HepG2 (cell line): Measurements from ENCODE around the gene PLK2. TPM values are rescaled to one million over a fixed set of nuclear protein-coding genes. Genes with fewer than 3 reads are reported as not detected.

Experiments used
- ATAC-seq: fragments of 200-7000 bp; cut with Tn5 transposase; 3 replicates; pipeline ENCODE4 v1.9.1; 2020; ENCODE audit warnings: mild to moderate bottlenecking, moderate library complexity
- BruUV-seq: library from RNA; stranded (reverse); fragments of 400-500 nt; replicated peaks from 2 replicates; lab custom pipeline; 2021; lab: Mats Ljungman, UMichigan
- CTCF ChIA-PET: fragments of 300-600 bp; formaldehyde crosslinking; extraction: SDS; loops from one replicate; lab custom pipeline; 2021; ENCODE audit warnings: low total read pairs, inconsistent platforms, low intra/inter-chr PET ratio; lab: Yijun Ruan, JAX
- POLR2A ChIA-PET: fragments of 350-600 bp; sonication (Branson Sonifier 250); formaldehyde crosslinking; loops from one replicate; lab custom pipeline; 2020; ENCODE audit warnings: antibody characterized with exemption, inconsistent platforms; lab: Yijun Ruan, JAX
- DNase-seq: peaks from one replicate; pipeline ENCODE4 v3.0.0-alpha.2; 2015; ENCODE audit warnings: low spot score
- FAIRE-seq: peaks from 3 replicates; lab custom pipeline; 2011; peaks lifted over from hg19 to GRCh38; lab: Jason Lieb, UNC
- H2AFZ ChIP-seq: one replicate; pipeline ENCODE4 v1.6.1; 2011; ENCODE audit warnings: low read length, inconsistent platforms
- H3K27ac ChIP-seq: fragments of 300-600 bp; 3 replicates; pipeline ENCODE4 v1.8.0; 2011; ENCODE audit warnings: mixed run types, mild to moderate bottlenecking, mixed read lengths, low read length, inconsistent platforms; ENCODE audit not compliant: insufficient read depth; ENCODE audit errors: extremely low read length
- H3K27me3 ChIP-seq, 2 experiments: fragments of 200-600 bp in 1 of 2; 2 replicates in 1 of 2; 3 replicates in 1 of 2; pipeline versions ENCODE4 v1.6.0 to v1.8.0; 2011; ENCODE audit warnings: low read length in 2 of 2, mild to moderate bottlenecking in 2 of 2, moderate library complexity in 2 of 2, inconsistent platforms in 1 of 2; ENCODE audit not compliant: insufficient read depth in 2 of 2, control insufficient read depth in 1 of 2
- H3K36me3 ChIP-seq, 2 experiments: fragments of 200-600 bp in 1 of 2; replicated peaks in 1 of 2; 2 replicates in 1 of 2; 3 replicates in 1 of 2; pipeline versions ENCODE4 v1.5.1 to v1.8.0; 2011; ENCODE audit warnings: low read length in 2 of 2, inconsistent platforms in 1 of 2; ENCODE audit not compliant: insufficient read depth in 2 of 2, control insufficient read depth in 1 of 2
- H3K4me1 ChIP-seq: 2 replicates; pipeline ENCODE4 v1.5.1; 2012; ENCODE audit warnings: low read length, inconsistent platforms; ENCODE audit not compliant: insufficient read depth
- H3K4me2 ChIP-seq: 2 replicates; pipeline ENCODE4 v1.6.0; 2011; ENCODE audit warnings: low read depth, low read length, inconsistent platforms
- H3K4me3 ChIP-seq, 3 experiments: fragments of 200-600 bp in 1 of 3; sonication (generic), shearing (Covaris generic) in 1 of 3; replicated peaks in 1 of 3; 2 replicates each; pipeline ENCODE4 v1.5.1; 2011 to 2016; ENCODE audit warnings: low read length in 3 of 3, inconsistent platforms in 2 of 3, low read depth in 2 of 3, mild to moderate bottlenecking in 2 of 3, control low read depth in 1 of 3, mixed read lengths in 1 of 3; ENCODE audit not compliant: insufficient read depth in 1 of 3
- H3K79me2 ChIP-seq: one replicate; pipeline ENCODE4 v1.6.1; 2011; ENCODE audit warnings: low read length, inconsistent platforms; ENCODE audit not compliant: insufficient read depth
- H3K9ac ChIP-seq: 2 replicates; pipeline ENCODE4 v1.6.0; 2011; ENCODE audit warnings: mild to moderate bottlenecking, low read depth, low read length, inconsistent platforms; ENCODE audit not compliant: insufficient read depth
- H3K9me3 ChIP-seq: 2 replicates; pipeline ENCODE4 v1.5.1; 2012; ENCODE audit warnings: mild to moderate bottlenecking, low read length
- H4K20me1 ChIP-seq: 2 replicates; pipeline ENCODE4 v1.6.0; 2011; ENCODE audit warnings: inconsistent platforms, mild to moderate bottlenecking, low read length, moderate library complexity; ENCODE audit not compliant: insufficient read depth
- FOXO4 ChIP-seq: sonication (generic); formaldehyde crosslinking; conservative IDR thresholded peaks from 2 replicates; pipeline ENCODE4 v1.8.1; 2023; ENCODE audit warnings: missing genetic modification reagents
- HOXD1 ChIP-seq: sonication (generic); formaldehyde crosslinking; IDR thresholded peaks from 2 replicates; pipeline ENCODE4 v1.5.0; 2020; ENCODE audit warnings: missing genetic modification reagents
- JUNB ChIP-seq: sonication (generic); formaldehyde crosslinking; IDR thresholded peaks from 2 replicates; pipeline ENCODE4 v1.8.0; 2022; ENCODE audit warnings: missing genetic modification reagents, mild to moderate bottlenecking, borderline replicate concordance
- NFE2 ChIP-seq: sonication (generic); formaldehyde crosslinking; IDR thresholded peaks from 2 replicates; pipeline ENCODE4 v1.4.0; 2020; ENCODE audit warnings: missing genetic modification reagents
- PHF20 ChIP-seq: sonication (generic); formaldehyde crosslinking; IDR thresholded peaks from 2 replicates; pipeline ENCODE4 v1.5.0; 2020; ENCODE audit warnings: mild to moderate bottlenecking, missing genetic modification reagents
- SIX4 ChIP-seq: sonication (generic); formaldehyde crosslinking; IDR thresholded peaks from 2 replicates; pipeline ENCODE4 v1.4.0; 2020; ENCODE audit warnings: missing genetic modification reagents
- STAG1 ChIP-seq: sonication (generic); formaldehyde crosslinking; IDR thresholded peaks from 2 replicates; pipeline ENCODE4 v1.4.0; 2020; ENCODE audit warnings: missing genetic modification reagents
- ZFP36L2 ChIP-seq: sonication (generic); formaldehyde crosslinking; IDR thresholded peaks from 2 replicates; pipeline ENCODE4 v1.4.0; 2020; ENCODE audit warnings: missing genetic modification reagents
- ZNF34 ChIP-seq: sonication (generic); formaldehyde crosslinking; IDR thresholded peaks from 2 replicates; pipeline ENCODE4 v1.4.0; 2020; ENCODE audit warnings: mild to moderate bottlenecking, missing genetic modification reagents, borderline replicate concordance
- WGBS: methylation state at CpG from one replicate; pipeline ENCODE4 v1.1.6; 2017; ENCODE audit warnings: low lambda C conversion rate; 5-methylcytosine and 5-hydroxymethylcytosine counted together
- in situ Hi-C: cut with HindIII; loops from 2 replicates; pipeline ENCODE4 v1.10.0; 2017; ENCODE audit warnings: low pct_unique_long_range_greater_than_20kb; ENCODE audit not compliant: extremely low pct_ligation_motif_present
- intact Hi-C: fragments of 100-400 bp; cut with micrococcal nuclease; formaldehyde crosslinking; loops from one replicate; pipeline ENCODE4 v1.10.0; 2022; ENCODE audit not compliant: unreplicated experiment
- polyA plus RNA-seq, 8 experiments: library from polyadenylated mRNA; depleted of rRNA in 3 of 8; stranded (reverse) in 7 of 8; unstranded in 1 of 8; fragments of >200 nt; fragmentation: Illumina TruSeq in 4 of 8; extraction: Trizol in 4 of 8; gene quantifications; 2 replicates each; pipeline versions ENCODE4 v1.2.1 to v1.2.3, GENCODE V29; 2011 to 2016; ENCODE audit warnings: low read depth in 4 of 8, missing spikeins in 1 of 8, mixed read lengths in 1 of 8; ENCODE audit not compliant: insufficient read depth in 1 of 8
- total RNA-seq, 5 experiments: library from RNA; depleted of rRNA; stranded (reverse); fragments of >200 nt; fragmentation: Illumina TruSeq; extraction: Trizol; gene quantifications; 2 replicates each; pipeline ENCODE4 v1.2.3, GENCODE V29; 2016; ENCODE audit warnings: low read depth in 1 of 5
- TF ChIP-seq, protein P1 (sequence below): sonication (generic); formaldehyde crosslinking; IDR thresholded peaks from 2 replicates; pipeline ENCODE4 v1.5.0; 2020; ENCODE audit warnings: mild to moderate bottlenecking, missing genetic modification reagents, moderate library complexity
- TF ChIP-seq, protein P2 (sequence below): fragments of 450-650 bp; IDR thresholded peaks from 2 replicates; pipeline ENCODE4 v1.6.1; 2017; ENCODE audit warnings: mild to moderate bottlenecking

The PLK2 gene
- total and polyA plus RNA-seq, 2 of the 13 experiments (the other 11 are each of a cell fraction or from before 2014, with no cell fraction given), result 9.6 to 29.6 TPM

DNA sequence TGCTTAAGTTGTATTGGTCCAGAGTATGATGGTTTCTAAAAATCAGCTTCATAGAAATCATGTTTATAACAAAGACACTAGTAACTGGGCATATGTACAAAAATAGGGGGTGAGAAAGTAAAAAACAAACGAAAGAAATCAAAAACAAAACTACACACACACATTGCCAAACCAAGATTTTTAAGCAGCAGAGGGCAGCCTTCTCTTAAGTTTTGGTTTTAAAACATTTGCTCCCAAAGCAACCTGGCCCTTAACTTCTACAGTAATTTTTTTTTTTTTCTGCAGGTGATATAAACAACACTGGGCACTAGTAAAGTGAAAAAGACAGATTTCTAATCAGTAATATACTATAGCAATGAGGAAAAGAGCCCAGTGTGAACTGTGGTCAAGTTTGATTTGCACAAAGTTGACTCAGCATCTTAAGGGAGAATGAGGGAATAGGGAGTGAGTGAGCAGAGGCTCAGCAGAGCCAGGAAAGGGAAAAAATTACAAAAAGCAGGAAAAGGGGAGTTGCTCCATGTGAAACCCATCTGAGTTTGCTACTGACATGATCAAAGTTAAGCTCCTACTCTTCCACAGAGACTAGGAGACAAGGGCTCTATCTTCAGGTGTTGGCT, 18.0 kb upstream of the PLK2 start:
- FAIRE-seq (no peak), DNase-seq (no peak), ATAC-seq (no peak)
- H3K27ac ChIP-seq, result no peak overlapping the region
- H3K79me2 ChIP-seq, result no peaks in the 10 kb centered on the region
- BruUV-seq, result no TSS peak
- no peak overlapping the region for H3K4me2 ChIP-seq
- no peaks in the 10 kb centered on the region for H4K20me1 ChIP-seq
- no peak overlapping the region for H2AFZ ChIP-seq
- no peaks in the 10 kb centered on the region for H3K36me3 ChIP-seq
- H3K4me1 ChIP-seq, result no peaks in the 10 kb centered on the region
- H3K27me3 ChIP-seq, result 0 out of 5 replicates have a peak, but pooled peaks cover 0 to 2% of the 10 kb centered on the region in 2 experiments
- WGBS, result 3% methylated on average over 1 of the region's 1 CpG
- TF ChIP-seq, protein P1, sequence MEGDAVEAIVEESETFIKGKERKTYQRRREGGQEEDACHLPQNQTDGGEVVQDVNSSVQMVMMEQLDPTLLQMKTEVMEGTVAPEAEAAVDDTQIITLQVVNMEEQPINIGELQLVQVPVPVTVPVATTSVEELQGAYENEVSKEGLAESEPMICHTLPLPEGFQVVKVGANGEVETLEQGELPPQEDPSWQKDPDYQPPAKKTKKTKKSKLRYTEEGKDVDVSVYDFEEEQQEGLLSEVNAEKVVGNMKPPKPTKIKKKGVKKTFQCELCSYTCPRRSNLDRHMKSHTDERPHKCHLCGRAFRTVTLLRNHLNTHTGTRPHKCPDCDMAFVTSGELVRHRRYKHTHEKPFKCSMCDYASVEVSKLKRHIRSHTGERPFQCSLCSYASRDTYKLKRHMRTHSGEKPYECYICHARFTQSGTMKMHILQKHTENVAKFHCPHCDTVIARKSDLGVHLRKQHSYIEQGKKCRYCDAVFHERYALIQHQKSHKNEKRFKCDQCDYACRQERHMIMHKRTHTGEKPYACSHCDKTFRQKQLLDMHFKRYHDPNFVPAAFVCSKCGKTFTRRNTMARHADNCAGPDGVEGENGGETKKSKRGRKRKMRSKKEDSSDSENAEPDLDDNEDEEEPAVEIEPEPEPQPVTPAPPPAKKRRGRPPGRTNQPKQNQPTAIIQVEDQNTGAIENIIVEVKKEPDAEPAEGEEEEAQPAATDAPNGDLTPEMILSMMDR (CRISPR knock-in tag), result 0 out of 2 replicates have a peak, but pooled peaks have one; percentile 6
- TF ChIP-seq ZNF34 (CRISPR knock-in tag), result no peak
- no peak for TF ChIP-seq NFE2 (CRISPR knock-in tag)
- peak; percentile 42 for TF ChIP-seq STAG1
- no peak overlapping the region for H3K9ac ChIP-seq
- peaks cover 15% of the 10 kb centered on the region for H3K9me3 ChIP-seq
- no peak overlapping the region for H3K4me3 ChIP-seq
- intact Hi-C loops (no loop called here), in situ Hi-C loops (no loop called here)
- POLR2A ChIA-PET, result no interaction called here
- CTCF ChIA-PET, result no interaction called here

DNA sequence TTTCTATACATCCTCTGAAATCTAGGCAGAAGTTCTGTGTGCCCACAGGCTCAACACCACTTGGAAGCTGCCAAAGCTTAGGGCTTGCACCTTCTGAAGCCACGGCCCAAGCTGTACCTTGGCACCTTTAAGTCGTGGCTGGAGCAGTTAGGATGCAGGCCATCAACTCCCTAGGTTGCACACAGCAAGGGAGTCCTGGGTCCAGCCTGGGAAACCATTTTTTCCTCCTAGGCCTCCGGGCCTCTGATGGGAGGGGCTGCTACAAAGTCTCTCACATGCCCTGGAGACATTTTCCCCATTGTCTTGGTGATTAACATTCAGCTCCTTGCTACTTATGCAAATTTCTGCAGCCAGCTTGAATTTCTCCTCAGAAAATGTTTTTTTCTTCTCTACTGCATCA, 15.5 kb upstream of the PLK2 start:
- no peaks in the 10 kb centered on the region for H3K36me3 ChIP-seq
- H3K4me3 ChIP-seq, result no peak overlapping the region
- FAIRE-seq (no peak), ATAC-seq (no peak), DNase-seq (no peak)
- no peaks in the 10 kb centered on the region for H3K27me3 ChIP-seq
- no peaks in the 10 kb centered on the region for H4K20me1 ChIP-seq
- peaks cover 15% of the 10 kb centered on the region for H3K9me3 ChIP-seq
- no peaks in the 10 kb centered on the region for H3K4me1 ChIP-seq
- no peaks in the 10 kb centered on the region for H3K79me2 ChIP-seq
- ChIA-PET CTCF (no interaction called here), POLR2A (no interaction called here)
- H2AFZ ChIP-seq, result no peak overlapping the region
- no peak overlapping the region for H3K27ac ChIP-seq
- no peak overlapping the region for H3K4me2 ChIP-seq
- 0% methylated on average over 2 of the region's 3 CpGs for WGBS
- H3K9ac ChIP-seq, result no peak overlapping the region
- in situ Hi-C loops (no loop called here), intact Hi-C loops (no loop called here)
- no TSS peak for BruUV-seq
- TF ChIP-seq JUNB (CRISPR knock-in tag) (no peak), HOXD1 (CRISPR knock-in tag) (no peak), ZFP36L2 (CRISPR knock-in tag) (no peak), PHF20 (no peak), SIX4 (CRISPR knock-in tag) (no peak), FOXO4 (CRISPR knock-in tag) (no peak)
- TF ChIP-seq, protein P2, sequence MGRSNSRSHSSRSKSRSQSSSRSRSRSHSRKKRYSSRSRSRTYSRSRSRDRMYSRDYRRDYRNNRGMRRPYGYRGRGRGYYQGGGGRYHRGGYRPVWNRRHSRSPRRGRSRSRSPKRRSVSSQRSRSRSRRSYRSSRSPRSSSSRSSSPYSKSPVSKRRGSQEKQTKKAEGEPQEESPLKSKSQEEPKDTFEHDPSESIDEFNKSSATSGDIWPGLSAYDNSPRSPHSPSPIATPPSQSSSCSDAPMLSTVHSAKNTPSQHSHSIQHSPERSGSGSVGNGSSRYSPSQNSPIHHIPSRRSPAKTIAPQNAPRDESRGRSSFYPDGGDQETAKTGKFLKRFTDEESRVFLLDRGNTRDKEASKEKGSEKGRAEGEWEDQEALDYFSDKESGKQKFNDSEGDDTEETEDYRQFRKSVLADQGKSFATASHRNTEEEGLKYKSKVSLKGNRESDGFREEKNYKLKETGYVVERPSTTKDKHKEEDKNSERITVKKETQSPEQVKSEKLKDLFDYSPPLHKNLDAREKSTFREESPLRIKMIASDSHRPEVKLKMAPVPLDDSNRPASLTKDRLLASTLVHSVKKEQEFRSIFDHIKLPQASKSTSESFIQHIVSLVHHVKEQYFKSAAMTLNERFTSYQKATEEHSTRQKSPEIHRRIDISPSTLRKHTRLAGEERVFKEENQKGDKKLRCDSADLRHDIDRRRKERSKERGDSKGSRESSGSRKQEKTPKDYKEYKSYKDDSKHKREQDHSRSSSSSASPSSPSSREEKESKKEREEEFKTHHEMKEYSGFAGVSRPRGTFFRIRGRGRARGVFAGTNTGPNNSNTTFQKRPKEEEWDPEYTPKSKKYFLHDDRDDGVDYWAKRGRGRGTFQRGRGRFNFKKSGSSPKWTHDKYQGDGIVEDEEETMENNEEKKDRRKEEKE, result no peak
